Placental epithelial cell (primary cell): ENCODE measurements around the gene PSMD7. TPM values are rescaled to one million over a fixed set of nuclear protein-coding genes. Genes with fewer than 3 reads are reported as not detected.

Experiments
- total RNA-seq: library from RNA; depleted of rRNA; stranded (reverse); fragments of >200 nt; gene quantifications from 2 replicates; pipeline ENCODE4 v1.2.3, GENCODE V29; 2012

Gene PSMD7
- total RNA-seq = 46.3 and 55.1 TPM in 2 replicates

GRCh38 chr16:74296432-74297144, at the start of gene PSMD7:
Gene PSMD7 (plus strand): TSS chr16:74296814. CDS start chr16:74296915, 101 bp downstream.

Other genes with a start within 250 kb of the PSMD7 start
- 2.4 and 5.9 TPM in 2 replicates for gene NPIPB15, start 79.5 kb downstream of the PSMD7 start, total RNA-seq
- gene CLEC18B, start 124.7 kb downstream of the PSMD7 start, total RNA-seq = 2.0 and 2.5 TPM in 2 replicates